Right lobe of liver (tissue), 4 donors: Measurements from ENCODE around the gene CASD1.

Experiments used
- CTCF ChIP-seq, 4 donors: fragments of 200-600 bp in 3 of 4; fragments of 450-650 bp in 1 of 4; IDR thresholded peaks; one replicate each; pipeline versions ENCODE4 v1.5.1 to v1.8.0; 2016 to 2022; ENCODE audit warnings: antibody characterized with exemption in 4 of 4, mild to moderate bottlenecking in 2 of 4
- POLR2A ChIP-seq: fragments of 450-650 bp; IDR thresholded peaks from one replicate; pipeline ENCODE4 v1.6.1; 2017; ENCODE audit warnings: antibody characterized with exemption, mild to moderate bottlenecking
- donor health status: DM: no; HTN: no; CAD: no.
- donor health status: DM: no; HTN: no; CAD: no.
- donor health status: DM: no; HTN: yes; CAD: no.

- TF ChIP-seq POLR2A (no peak), CTCF (IDR thresholded peaks at IDR 0.05) (no peak)
Observed at GRCh38 chr7:94602181-94602580, 92.6 kb downstream of the CASD1 start.
